GM06990 (cell line): ENCODE measurements around the gene PIK3CB.

Experiments
- DNase-seq: peaks from one replicate; pipeline ENCODE4 v3.0.0-alpha.2; 2011; ENCODE audit not compliant: insufficient read length; ENCODE audit errors: extremely low read depth
- H3K27me3 ChIP-seq: replicated peaks from 2 replicates; pipeline ENCODE4 v1.6.0; 2011; ENCODE audit warnings: low read length; ENCODE audit not compliant: control insufficient read depth, insufficient read depth
- H3K36me3 ChIP-seq: 2 replicates; pipeline ENCODE4 v1.5.1; 2011; ENCODE audit warnings: low read length; ENCODE audit not compliant: control insufficient read depth, insufficient read depth
- H3K4me3 ChIP-seq: replicated peaks from 2 replicates; pipeline ENCODE4 v1.5.1; 2011; ENCODE audit warnings: low read depth, mild to moderate bottlenecking, control low read depth, low read length
- TF ChIP-seq, protein P1 (sequence below): IDR thresholded peaks from 2 replicates; pipeline ENCODE4 v1.5.1; 2011; ENCODE audit warnings: low read length, control low read depth, mild to moderate bottlenecking, inconsistent platforms; ENCODE audit not compliant: insufficient read depth, poor library complexity, severe bottlenecking

Gene PIK3CB

DNA sequence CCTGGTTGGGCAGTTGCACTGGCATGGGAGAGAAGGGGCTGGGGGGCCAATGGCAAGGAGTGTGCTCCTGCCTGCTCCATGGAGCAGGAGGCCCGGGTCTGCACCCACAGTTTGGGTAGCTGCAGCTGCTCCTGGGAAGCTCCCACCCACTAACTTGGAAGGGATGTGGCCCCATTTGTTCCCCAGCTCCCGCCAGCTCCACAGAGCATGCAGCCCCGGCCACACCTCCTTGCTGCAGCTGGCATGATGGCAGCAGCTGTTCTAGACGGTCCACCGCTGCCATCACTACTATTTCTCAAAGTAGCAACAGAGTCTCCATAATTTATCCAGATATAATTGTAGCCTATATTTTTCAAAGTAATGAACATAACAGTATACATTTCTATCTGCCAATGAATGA is 65.8 kb downstream of the PIK3CB start:
- TF ChIP-seq, protein P1, sequence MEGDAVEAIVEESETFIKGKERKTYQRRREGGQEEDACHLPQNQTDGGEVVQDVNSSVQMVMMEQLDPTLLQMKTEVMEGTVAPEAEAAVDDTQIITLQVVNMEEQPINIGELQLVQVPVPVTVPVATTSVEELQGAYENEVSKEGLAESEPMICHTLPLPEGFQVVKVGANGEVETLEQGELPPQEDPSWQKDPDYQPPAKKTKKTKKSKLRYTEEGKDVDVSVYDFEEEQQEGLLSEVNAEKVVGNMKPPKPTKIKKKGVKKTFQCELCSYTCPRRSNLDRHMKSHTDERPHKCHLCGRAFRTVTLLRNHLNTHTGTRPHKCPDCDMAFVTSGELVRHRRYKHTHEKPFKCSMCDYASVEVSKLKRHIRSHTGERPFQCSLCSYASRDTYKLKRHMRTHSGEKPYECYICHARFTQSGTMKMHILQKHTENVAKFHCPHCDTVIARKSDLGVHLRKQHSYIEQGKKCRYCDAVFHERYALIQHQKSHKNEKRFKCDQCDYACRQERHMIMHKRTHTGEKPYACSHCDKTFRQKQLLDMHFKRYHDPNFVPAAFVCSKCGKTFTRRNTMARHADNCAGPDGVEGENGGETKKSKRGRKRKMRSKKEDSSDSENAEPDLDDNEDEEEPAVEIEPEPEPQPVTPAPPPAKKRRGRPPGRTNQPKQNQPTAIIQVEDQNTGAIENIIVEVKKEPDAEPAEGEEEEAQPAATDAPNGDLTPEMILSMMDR, result no peak
- H3K27me3 ChIP-seq, result no peaks in the 10 kb centered on the region
- no peak for DNase-seq
- no peaks in the 10 kb centered on the region for H3K36me3 ChIP-seq
- H3K4me3 ChIP-seq, result no peak overlapping the region

DNA sequence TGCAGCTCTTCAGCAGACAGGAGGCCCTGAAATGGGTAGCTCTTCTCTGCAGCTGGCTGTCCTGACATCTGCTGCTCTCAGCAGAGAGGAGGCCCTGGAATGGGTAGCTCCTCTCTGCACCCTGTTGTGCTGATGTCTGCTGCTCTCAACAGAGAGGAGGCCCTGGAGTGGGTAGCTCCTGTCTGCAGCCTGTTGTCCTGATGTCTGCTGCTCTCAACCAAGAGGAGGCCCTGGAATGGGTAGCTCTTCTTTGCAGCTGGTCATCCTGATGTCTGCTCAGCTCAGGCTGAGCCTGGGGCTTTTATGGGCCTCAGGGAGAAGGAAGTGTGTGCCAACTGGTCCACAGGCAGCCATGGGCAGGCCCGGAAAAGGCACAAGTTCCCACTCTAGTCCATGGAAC is 66.6 kb downstream of the PIK3CB start:
- no peaks in the 10 kb centered on the region for H3K36me3 ChIP-seq
- no peak overlapping the region for H3K4me3 ChIP-seq
- TF ChIP-seq, protein P1, result no peak

DNA sequence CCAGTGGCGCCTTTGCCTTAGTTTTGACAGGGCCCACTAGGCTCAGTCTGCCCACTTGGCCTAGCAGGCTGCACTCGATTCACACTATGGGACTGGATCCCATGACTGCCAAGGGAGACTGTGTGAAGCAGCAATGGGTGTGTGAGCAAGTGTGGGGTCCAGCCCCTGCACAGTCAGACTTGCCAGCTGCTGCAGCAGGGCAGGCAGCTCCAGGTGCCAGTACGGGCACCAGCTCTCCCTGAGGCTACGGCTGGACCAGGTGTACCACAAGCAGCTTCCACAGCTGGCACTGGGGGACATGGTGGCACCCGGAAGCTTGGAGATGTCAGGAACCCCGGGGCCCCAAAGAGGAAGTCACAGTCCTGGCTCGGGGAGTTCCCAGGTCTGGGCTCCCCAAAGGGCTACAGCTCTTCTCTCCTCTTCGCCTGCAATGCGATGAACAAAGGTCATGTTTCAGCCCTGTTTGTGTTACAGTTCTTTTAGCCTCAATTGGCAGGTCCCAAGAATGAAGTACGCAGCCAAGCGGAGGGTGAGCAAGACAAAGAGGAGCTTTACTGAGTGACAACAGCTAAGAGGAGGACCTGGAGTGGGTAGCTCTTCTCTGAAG is 67.1 kb downstream of the PIK3CB start:
- H3K27me3 ChIP-seq, result no peaks in the 10 kb centered on the region
- no peak for DNase-seq
- TF ChIP-seq, protein P1, result no peak
- no peak overlapping the region for H3K4me3 ChIP-seq
- H3K36me3 ChIP-seq, result no peaks in the 10 kb centered on the region

More for the DNA sequence above, 66.6 kb downstream of the PIK3CB start:
- no peaks in the 10 kb centered on the region for H3K27me3 ChIP-seq
- peak; percentile 16 for DNase-seq

DNA sequence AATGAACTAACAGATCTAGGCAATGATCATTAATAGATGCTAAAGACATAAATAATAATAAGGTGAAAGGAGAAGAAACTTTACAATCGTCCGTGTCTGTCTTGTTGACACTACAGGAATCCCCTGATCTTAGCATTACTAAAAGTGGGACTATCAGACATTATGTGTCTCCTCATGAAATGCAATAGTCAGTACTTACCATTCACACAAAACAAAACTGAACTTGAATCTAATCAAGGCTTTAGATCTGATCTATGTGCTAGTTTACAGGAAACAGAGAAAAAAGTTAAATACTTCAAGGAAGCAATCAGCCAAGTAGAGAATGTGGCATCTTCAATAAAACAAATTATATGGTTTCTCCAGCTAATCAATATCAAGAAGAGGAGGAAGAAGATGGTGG is 73.7 kb downstream of the PIK3CB start:
- no peak for DNase-seq

DNA sequence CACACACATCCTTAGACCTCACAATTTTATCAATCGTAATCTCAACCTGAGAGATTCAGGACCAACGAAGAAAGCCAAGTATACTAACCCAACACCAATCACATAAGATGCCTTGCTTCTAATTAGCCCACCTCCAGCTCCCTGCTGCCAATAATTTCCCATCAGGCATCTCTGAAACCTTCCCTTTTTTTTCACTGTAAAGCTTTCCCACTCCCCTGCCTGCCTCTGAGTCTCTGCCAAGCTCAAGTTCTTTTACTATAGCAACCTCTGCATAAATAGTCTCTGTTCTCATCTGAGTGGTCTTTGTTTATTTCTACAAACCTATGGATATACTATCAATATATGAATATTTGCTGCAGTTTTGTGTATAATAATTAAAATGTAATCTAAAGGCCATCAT is 86.5 kb downstream of the PIK3CB start:
- Histone ChIP-seq H3K36me3 (no peaks in the 10 kb centered on the region), H3K4me3 (no peak overlapping the region), H3K27me3 (no peaks in the 10 kb centered on the region)
- TF ChIP-seq, protein P1, result no peak
- no peak for DNase-seq

More for the DNA sequence above, 73.7 kb downstream of the PIK3CB start:
- H3K4me3 ChIP-seq, result no peak overlapping the region
- H3K36me3 ChIP-seq, result no peaks in the 10 kb centered on the region
- H3K27me3 ChIP-seq, result no peaks in the 10 kb centered on the region
- TF ChIP-seq, protein P1, result no peak

DNA sequence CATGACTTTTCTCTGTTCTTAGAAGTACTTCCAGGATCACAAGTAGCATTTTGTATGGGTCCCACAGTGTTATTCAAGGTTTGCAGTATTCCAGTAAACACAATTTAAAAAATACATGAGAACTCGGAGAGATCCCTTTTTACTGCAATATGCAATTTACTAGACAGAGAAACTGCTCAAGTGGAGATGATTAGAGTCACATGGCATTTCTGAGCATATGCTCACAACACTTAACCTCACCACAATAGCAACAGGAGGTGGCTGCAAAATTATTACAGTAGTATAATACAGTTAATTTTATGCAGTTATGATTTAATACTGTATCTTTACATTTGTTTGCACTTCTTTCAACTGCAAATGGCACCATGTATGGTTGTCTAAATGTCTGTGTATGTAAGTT is 87.5 kb downstream of the PIK3CB start:
- TF ChIP-seq, protein P1, result no peak
- H3K27me3 ChIP-seq, result no peaks in the 10 kb centered on the region
- no peak for DNase-seq
- no peak overlapping the region for H3K4me3 ChIP-seq
- no peaks in the 10 kb centered on the region for H3K36me3 ChIP-seq
